Measurements from ENCODE around the gene STAG3.
"Not testable (repeated sequence)": the region's sequence is repeated elsewhere in the genome, so short reads cannot be mapped to it uniquely, and the experiment has no call there.

Gene STAG3

DNA sequence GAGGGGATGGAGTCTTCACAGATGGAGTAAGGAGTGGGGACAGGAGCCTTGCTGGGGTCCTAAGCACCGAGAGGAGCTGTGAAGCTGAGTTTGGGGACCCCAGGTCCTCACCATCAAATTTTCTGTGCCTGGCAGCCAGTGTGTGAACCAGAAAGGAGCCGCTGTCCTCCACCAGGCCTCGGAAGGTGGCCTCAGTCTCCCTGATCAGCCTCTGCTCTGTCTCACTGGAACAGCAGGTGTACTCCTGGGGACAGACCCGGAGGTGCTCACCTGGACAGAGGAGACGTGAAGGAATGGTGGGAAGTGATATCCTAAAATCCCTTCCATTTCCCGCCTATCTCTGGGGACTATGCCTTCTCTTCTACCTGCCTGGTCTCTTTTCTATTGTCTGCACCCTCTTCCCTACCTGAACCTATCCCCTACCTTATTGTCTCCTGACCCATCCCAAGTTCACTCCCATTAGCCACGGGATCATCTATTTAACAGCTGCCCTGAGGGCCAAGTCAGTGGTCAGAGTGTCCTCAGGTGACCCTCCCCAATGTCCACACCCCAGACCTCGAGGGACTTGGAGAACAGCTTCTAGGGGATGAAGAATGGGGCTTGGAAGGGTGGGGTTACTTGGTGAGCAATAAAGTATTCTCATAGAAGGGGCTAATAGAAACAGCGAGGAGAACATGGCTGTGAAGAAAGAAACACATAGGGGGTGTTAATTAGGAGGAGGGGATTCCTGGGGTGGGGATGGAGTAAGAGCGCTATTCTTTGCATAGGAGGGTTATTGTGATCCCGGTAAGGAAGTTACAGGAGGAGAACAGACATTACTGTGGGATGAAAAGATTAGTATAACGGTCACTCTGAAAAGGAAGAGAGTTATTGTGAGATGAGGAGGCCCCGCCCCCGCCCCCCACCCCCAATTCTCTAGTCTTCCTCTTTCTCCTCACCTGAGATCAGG is 1.3 kb upstream of the STAG3 start:
- DNase-seq, result no peak

DNA sequence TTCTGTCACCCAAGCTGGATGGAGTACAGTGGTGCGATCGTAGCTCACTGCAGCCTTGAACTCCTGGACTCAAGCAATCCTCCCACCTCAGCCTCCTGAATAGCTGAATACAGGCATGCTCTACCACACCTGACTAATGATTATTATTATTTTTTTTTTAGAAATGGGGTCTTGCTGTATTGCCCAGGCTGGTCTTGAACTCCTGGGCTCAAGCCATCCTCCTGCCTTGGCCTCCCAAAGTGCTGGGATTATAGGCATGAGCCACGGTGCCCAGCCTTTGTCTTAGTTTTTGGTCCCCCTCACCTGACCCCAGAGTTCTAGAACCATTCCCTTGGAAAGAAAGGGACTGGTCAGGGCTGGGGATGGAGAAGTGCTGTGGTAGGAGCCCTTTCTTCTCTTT is 2.4 kb downstream of the STAG3 start:
- DNase-seq, result not testable (repeated sequence)

DNA sequence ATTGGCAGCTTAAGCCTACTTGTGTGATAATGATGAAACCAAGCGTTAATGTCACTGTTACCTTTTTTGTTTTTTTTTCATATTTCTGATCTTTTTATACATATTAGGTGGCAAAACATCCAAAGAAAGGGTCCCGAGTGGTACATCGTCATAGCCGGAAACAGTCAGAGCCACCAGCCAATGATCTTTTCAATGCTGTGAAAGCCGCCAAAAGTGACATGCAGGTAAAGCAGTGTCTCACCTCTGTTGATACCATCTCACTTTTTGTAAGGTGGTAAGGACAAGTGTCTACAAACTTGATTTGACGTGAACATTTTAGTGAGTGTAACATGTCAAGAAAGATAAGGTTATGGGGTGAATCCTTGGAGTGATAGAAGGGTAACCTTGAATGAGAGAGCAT is 4.9 kb downstream of the STAG3 start:
- DNase-seq, result not testable (repeated sequence)

DNA sequence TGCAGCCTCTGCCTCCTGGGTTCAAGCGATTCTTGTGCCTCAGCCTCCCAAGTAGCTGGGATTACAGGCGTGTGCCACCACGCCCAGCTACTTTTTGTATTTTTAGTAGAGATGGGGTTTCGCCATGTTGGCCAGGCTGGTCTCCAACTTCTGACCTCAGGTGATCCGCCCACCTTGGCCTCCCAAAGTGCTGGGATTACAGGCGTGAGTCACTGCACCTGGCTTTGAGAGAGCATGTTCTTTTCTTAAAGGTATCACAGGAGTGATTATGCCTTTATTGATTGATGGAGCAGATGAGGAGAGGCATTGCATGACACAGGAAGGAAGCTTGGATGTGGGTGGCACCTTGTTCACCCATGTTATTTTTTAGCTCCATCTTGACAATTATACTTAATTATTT is 5.4 kb downstream of the STAG3 start:
- DNase-seq, result not testable (repeated sequence)

DNA sequence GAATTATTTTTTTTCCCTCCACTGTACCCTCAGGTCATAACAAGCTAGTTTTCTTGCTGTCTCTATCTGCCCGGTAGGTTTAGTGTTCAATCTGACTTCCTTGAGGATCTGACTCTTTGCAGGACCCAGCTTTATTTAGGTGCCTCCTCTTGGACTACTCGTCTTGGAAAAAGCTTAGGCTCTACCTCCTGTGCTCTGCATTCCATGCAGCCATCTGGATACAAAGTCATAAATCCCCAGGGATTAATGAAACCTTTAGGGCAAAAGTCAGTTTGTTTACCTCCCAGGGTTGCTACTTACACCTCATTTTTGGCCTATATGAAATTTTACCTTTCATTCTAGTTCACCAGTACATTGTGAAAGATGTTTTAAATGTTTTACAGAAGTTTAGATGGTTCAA is 8.0 kb downstream of the STAG3 start:
- no peak for DNase-seq

DNA sequence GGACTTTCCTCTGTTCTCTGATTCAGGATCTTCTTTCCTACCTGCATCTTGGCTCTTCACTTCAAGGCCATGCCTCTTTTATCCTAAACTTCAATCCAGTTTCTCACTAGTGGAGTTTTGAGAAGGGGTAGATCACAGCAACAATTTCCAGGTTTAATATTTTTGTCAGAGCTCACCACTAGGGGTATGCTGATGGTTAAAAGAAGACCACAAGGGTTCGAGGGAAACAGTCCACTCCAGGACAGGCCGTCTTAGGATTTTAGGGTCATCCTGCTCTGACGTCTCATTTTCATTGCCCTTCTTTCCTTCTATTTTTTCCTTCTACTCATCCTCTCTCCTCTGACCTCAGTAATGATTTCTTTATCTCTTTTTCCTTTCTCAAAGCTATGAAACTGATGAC is 11.3 kb downstream of the STAG3 start:
- DNase-seq, result no peak

DNA sequence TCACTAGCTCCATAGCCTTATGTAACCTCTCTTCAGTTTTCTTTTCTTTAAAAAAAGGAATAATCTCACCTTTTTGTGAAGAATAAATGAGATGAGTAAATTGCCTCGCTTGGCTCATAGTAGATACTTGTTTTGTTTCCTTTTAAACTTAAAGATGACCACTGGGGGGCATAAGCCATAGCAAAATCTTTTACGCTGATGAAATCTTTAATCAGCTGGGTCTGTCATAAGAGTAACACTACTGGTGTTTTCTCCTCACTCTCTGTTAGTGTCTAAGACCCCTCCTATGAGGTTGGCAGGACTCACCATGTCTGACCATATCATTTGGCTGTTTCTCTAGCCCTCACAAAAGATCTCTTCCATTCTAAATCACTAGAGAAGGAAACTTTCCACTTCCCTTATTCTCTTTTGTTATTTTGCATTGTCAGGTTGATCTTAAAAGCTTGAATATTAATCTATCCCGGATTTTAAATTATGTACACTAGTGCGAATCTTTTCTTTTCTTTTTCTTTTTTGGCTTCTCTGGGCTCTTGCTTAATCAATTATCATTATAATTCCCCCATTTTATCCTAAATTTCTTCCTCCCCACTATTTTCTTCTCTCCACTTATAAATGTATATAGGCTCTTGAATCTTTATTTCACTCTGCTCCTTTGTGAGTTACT is 12.5 kb downstream of the STAG3 start:
- DNase-seq, result peak; percentile 50

DNA sequence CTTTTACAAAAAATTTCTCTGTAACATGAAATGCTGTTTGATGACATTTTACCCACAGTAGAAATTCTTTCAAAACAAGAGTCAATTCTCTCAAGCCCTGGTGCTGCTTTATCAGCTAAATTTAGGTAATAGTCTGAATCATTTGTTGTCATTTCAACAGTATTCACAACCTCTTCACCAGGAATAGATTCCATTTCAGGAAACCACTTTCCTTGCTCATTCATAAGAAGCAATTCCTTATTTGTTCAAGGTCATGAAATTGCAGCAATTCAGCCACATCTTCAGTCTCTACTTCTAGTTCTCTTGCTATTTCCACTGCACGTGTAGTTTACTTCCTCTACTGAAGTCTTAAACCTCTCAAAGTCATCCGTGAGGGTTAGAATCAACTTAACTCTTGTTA is 14.1 kb downstream of the STAG3 start:
- DNase-seq, result no peak

DNA sequence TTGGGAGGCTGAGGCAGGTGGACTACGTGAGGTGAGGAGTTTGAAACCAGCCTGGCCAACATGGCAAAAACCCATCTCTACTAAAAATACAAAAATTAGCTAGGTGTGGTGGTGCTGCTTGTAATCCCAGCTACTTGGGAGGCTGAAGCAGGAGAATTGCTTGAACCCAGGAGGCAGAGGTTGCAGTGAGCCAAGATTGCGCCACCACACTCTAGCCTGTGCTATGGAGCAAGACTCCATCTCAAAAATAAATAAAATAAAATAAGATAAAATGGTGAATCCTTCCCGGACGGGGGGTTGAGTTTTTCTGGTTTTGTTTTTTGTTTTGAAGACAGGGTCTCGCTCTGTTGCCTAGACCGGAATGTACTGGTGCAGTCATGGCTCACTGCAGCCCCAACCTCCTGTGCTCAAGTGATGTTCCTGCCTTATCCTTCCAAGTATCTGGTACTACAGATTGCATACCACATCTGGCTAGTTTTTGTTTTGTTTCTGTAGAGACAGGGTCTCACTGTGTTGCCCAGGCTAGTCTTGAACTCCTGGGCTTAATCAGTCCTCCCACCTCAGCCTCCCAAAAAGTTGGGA is 14.7 kb downstream of the STAG3 start:
- not testable (repeated sequence) for DNase-seq

DNA sequence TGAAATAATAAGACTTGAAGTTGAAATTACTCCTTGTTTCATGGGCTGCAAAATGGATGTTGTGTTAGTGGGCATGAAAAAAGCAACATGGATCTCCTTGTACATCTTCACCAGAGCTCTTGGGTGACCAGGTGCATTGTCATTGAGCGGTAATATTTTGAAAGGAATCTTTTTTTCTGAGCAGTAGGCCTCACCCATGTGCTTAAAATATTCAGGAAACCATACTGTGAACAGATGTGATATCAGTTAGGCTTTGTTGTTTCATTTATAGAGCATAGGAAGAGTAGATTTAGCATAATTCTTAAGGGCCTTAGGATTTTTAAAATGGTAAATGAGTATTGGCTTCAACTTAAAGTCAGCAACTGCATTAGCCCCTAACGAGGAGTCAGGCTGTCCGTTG is 15.3 kb downstream of the STAG3 start:
- DNase-seq, result no peak

DNA sequence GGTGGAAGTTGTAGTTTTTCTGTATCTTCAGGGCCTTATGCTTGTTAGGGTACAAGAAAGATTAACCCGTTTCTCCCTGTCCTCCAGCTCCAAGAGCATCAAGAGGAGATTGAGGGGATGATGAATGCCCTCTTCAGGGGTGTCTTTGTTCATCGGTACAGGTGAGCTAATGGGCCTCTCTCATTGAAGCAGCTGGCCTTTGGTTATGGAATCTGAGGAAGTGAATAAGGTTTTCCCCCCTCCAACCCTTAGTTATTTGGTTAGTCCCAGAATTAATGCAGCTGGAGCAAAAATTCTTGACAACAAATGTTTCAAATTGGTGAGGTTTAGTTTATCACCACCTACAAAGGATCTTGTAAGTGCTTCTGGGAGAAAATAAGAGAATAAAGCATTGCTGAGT is 17.5 kb downstream of the STAG3 start:
- no peak for DNase-seq

DNA sequence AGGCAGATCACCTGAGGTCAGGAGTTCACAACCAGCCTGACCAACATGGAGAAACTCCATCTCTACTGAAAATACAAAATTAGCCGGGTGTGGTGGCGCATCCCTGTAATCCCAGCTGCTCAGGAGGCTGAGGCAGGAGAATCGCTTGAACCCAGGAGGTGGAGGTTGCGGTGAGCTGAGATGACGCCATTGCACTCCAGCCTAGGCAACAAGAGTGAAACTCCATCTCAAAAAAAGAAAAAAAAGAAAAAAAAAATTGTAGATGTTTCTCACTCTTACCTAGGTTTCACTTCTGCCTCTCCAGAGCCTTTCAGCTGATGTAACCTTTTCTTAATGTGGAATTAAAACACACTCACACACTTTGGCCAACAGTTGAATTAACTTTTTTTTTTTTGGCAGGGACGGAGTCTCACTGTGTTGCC is 18.2 kb downstream of the STAG3 start:
- not testable (repeated sequence) for DNase-seq

DNA sequence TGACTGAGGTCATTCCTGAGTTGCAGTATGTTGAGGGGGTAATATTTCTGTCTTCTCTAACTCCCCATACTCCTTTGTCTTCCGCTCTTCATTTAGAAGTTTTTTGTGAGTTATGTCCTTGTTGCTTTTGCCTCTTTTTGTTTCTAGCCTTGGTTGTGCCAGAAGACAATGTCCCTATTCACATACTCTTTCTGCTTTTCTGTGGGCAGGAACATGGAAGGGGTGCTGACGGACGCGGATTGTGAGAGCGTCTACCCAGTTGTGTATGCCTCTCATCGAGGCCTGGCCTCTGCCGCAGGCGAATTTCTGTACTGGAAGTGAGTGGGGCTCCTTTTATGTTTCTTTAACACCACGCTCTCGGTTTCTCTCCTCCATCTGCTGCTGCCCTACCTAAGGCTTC is 20.5 kb downstream of the STAG3 start:
- no peak for DNase-seq

DNA sequence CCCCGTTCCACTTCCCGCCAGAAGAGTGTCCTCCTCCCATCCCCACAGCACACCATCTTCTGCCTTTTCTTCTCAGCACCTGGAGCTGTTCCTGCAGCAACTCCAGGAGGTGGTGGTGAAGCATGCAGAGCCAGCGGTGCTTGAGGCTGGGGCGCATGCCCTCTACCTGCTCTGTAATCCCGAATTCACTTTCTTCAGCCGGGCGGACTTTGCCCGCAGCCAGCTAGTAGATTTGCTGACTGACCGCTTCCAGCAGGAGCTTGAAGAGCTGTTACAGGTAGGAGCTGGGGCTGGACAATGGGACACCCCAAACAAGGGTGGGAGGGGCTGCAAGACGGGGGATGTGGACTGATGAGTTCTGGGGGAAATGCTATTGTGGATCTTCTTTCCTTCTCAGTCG is 23.0 kb downstream of the STAG3 start:
- DNase-seq, result no peak

DNA sequence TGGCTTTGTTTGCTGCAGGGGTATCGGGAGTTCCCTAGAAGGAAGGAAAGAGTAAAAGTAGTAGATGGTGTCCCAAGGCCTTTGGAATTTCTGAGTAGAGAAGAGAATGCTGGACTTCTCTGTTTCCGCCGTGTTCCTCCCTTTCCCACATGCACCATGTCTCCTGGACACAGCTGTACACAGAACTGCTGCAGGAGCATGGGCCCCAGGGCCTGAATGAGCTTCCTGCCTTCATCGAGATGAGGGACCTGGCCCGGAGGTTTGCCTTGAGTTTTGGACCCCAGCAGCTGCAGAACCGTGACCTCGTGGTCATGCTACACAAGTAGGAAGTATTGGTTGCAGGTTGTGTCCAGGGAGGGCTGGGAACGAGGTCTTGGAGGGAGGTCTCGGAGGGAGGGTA is 26.7 kb downstream of the STAG3 start:
- DNase-seq, result no peak

DNA sequence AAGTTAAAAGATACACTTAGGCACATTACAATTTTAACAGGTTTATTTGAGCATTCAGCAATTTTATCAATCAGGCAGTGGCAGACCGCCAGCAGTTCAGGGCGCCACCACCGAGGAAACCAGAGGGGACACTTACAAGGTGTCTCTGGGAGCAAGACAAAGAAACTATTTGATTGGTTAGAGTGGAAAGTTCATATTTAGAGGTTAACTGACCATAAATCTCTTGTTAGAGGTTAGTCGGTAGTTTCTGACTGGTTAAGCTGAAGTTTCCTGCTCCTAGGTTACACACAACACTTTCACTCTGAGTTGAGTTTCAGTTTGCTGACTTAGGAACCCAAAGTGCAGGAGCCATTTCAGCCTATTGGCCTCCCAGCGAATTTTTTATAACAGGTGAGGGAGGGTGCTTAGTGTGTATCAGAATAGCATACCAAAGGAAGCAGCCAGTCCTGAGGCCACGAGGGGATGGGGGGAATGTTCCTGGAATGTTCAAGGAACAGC is 31.2 kb downstream of the STAG3 start:
- DNase-seq, result peak; percentile 21

DNA sequence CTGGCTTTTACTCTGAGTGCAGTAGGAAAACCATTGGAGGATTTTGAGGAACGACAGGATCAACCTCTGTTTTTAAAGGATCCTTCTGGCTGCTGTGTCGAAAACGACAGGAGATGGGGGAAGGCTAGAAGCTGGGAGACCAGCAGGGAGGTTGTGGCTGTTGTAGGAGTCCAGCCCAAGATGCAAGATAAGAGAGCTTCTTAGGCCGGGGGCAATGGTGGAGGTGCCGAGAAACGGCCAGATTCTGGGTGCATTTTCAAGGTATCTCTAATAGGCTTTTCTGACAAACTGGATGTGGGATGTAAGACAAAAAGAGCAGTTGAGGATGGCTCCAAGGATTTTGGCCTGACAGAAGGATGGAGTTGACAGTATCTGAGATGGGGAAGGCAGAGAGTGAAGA is 31.8 kb downstream of the STAG3 start:
- DNase-seq, result no peak

DNA sequence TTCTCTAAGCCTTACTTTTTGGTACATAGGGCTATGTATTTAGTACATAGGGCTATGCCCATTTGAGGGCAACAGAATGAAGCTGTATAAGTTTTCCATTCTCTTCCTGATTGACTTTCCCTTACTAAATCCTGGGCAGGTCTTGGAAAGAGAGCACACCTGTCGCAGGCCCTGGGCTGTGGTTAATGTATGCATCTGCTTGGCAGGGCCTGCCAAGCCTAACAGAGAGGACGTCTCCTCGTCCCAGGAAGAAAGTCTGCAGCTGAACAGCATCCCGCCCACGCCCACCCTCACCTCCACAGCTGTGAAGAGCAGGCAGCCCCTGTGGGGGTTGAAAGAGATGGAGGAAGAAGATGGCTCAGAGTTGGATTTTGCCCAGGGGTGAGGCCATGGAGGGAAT is 33.1 kb downstream of the STAG3 start:
- DNase-seq, result no peak

DNA sequence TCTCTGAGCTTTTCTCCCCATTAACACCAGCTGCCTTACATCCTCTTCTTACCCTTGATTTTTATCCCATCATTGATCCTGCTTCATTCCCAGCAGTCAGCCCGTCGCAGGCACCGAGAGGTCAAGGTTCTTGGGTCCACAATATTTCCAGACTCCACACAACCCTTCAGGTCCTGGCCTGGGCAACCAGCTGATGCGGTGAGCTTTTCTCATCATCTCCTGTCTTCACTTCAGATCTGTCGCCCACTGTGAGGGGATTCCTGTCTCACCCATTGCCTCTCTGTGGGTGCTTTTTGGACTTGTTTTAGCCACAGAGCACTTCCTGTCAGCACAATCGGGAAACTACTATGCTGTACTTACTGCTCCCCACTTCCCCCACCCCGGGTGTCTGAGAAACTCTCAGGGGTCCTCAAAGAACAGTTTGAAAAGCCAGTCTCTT is 33.6 kb downstream of the STAG3 start:
- peak; percentile 41 for DNase-seq

DNA sequence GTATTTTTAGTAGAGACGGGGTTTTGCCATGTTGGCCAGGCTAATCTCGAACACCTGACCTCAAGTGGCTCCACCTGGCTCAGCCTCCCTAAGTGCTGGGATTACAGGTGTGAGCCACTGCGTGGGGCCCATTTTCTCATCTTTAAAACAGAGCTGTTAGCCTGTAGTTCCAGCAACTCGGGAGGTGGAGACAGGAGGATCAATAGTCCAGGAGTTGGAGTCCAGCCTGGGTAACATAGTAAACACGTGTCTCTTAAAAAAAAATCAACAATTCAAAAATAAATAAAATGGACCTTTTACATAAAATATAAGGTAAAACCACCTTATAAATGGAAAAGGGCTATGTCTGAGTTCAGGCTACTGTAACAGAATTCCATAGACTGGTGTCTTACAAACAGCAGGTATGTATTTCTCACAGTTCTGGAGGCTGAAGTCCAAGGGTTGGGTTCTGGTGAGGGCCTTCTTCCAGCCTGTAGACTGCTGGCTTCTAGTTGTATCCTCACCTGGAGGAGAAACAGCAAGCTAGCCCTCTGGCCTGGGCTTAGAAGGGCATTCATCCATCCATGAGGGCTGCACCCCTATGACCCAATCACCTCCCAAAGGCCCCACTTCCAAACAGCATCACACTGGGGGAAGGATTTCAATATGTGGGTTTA is 35.0 kb downstream of the STAG3 start:
- DNase-seq, result no peak

DNA sequence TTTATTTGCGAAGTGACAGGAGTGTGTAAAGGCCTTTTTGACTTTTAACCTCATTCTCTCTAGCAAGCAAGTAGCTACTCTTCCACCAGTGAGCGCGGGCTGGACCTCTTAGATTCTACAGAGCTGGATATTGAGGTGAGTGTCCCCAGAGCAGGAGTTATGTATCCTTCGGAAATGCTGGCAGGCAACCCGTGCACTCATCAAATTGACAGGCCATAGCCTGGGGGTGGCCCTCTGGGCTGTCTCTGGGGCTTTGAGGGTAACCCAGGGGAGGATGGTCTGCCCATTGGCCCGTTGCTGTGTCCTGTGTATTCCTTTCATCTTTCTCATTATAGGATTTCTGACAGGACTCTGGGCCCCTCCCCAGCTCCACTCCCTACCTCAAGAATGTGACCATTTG is 36.0 kb downstream of the STAG3 start:
- no peak for DNase-seq

DNA sequence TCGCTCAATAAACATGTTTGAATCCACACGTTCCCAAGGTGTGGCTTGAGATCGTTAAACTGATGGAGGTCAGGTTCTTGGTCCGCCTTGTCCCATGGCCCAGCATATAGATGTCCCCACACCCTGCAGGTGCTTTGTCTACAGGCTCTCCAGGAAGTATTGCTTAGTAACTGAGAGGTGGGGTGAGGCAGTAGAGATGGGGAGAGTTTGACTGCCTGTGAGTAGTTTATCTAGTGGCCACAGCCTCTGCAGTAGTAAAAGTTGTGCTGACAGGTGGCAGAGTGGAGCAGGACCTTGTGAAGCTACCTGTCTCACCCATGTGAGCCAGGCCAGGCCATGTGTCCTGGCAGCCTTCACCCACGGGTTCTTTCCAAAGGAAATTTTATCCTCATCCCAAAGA is 36.6 kb downstream of the STAG3 start:
- DNase-seq, result not testable (repeated sequence)

DNA sequence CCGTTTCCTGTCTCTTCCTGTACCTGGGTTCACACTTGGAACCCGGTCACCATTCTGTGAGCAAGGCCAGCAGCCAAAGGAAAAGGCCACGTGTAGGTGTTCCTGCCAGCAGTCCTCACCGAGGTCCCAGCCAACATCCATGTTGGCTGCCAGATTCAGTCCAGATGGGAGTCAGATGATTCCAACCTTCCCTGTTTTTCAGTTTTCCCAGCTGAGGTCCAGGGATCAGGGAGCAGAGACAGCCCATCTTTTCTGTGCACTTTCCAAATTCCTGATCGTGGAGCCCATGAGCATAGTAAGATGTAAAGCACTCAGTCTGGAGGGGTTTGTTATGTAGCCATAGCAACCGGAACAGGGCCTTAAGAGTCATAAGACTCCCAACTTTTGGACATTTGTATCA is 38.2 kb downstream of the STAG3 start:
- DNase-seq, result no peak
